NCI-H774 (cell line): ENCODE data around the gene RELA.

ENCODE experiments used
- DNase-seq: peaks from one replicate; lab custom pipeline; 2025; lab: John Stamatoyannopoulos, UW

The RELA gene

GRCh38 chr11:65633390-65634108 is 29.2 kb downstream of the RELA start:
- DNase-seq: no peak

- no peak for DNase-seq
Measured at GRCh38 chr11:65630215-65630614, 32.5 kb downstream of the RELA start.

- DNase-seq: no peak
Measured at GRCh38 chr11:65629579-65629978, 33.1 kb downstream of the RELA start.

GRCh38 chr11:65627202-65627601 is 35.5 kb downstream of the RELA start:
- no peak for DNase-seq

- DNase-seq: no peak
Measured at GRCh38 chr11:65625628-65626342, 36.9 kb downstream of the RELA start.

- DNase-seq: no peak
Measured at GRCh38 chr11:65624931-65625627, 37.6 kb downstream of the RELA start.

GRCh38 chr11:65623852-65624616 is 38.7 kb downstream of the RELA start:
- DNase-seq: no peak

- DNase-seq: no peak
Measured at GRCh38 chr11:65623177-65623576, 39.5 kb downstream of the RELA start.

- no peak for DNase-seq
Measured at GRCh38 chr11:65622011-65622410, 40.7 kb downstream of the RELA start.

- no peak for DNase-seq
Measured at GRCh38 chr11:65621460-65621859, 41.3 kb downstream of the RELA start.

GRCh38 chr11:65620666-65621065 is 42.0 kb downstream of the RELA start:
- no peak for DNase-seq

GRCh38 chr11:65619281-65619928 is 43.3 kb downstream of the RELA start:
- DNase-seq: no peak

GRCh38 chr11:65618763-65619162 is 44.0 kb downstream of the RELA start:
- no peak for DNase-seq

GRCh38 chr11:65617990-65618751 is 44.5 kb downstream of the RELA start:
- no peak for DNase-seq

- DNase-seq: no peak
Measured at GRCh38 chr11:65617136-65617850, 45.4 kb downstream of the RELA start.

GRCh38 chr11:65616575-65617001 is 46.1 kb downstream of the RELA start:
- no peak for DNase-seq

GRCh38 chr11:65615950-65616574 is 46.7 kb downstream of the RELA start:
- peak; percentile 8 for DNase-seq

- peak; percentile 100 for DNase-seq
Measured at GRCh38 chr11:65615229-65615949, 47.3 kb downstream of the RELA start, which contains the start of gene PCNX3. PCNX3 (plus strand) TSS chr11:65615776; CDS start chr11:65616312, 536 bp downstream.
